H1 (cell line): ENCODE data around the gene TAF8. TPM values are rescaled to one million over a fixed set of nuclear protein-coding genes. Genes with fewer than 3 reads are reported as not detected.

ENCODE experiments used
- CTCF ChIA-PET: fragments of 300-600 bp; sonication (Branson Sonifier 250); formaldehyde crosslinking; loops from one replicate; lab custom pipeline; 2021; ENCODE audit not compliant: partially characterized antibody; lab: Charles Lee
- POLR2A ChIA-PET: fragments of 300-600 bp; sonication (Branson Sonifier 250); formaldehyde crosslinking; loops from one replicate; lab custom pipeline; 2021; ENCODE audit warnings: inconsistent platforms; ENCODE audit not compliant: partially characterized antibody; lab: Charles Lee
- DNase-seq, 2 experiments: peaks; one replicate each; pipeline versions ENCODE4 v3.0.0 to v3.0.0-alpha.2; 2010 to 2022; ENCODE audit warnings: low spot score in 2 of 2, low read depth in 1 of 2, mixed read lengths in 1 of 2
- FAIRE-seq: peaks from 2 replicates; lab custom pipeline; 2011; peaks lifted over from hg19 to GRCh38; lab: Jason Lieb, UNC
- H2AFZ ChIP-seq: 2 replicates; pipeline ENCODE4 v1.8.1; 2012; ENCODE audit warnings: low read length, inconsistent platforms
- H2AK5ac ChIP-seq: 2 replicates; pipeline ENCODE4 v1.6.1; 2013; ENCODE audit warnings: low read depth, low read length
- H2BK120ac ChIP-seq: replicated peaks from 2 replicates; pipeline ENCODE3; 2013; ENCODE audit warnings: low read depth, low read length, inconsistent platforms
- H2BK12ac ChIP-seq: 2 replicates; pipeline ENCODE4 v1.6.1; 2013; ENCODE audit warnings: low read depth, low read length
- H2BK15ac ChIP-seq: 2 replicates; pipeline ENCODE4 v1.6.1; 2013; ENCODE audit warnings: low read length
- H2BK20ac ChIP-seq: 2 replicates; pipeline ENCODE4 v1.6.1; 2013; ENCODE audit warnings: low read length
- H2BK5ac ChIP-seq: 2 replicates; pipeline ENCODE4 v1.6.1; 2013; ENCODE audit warnings: low read depth, low read length
- H3K14ac ChIP-seq: 2 replicates; pipeline ENCODE4 v1.6.1; 2013; ENCODE audit warnings: inconsistent platforms; ENCODE audit not compliant: insufficient read length
- H3K18ac ChIP-seq: 2 replicates; pipeline ENCODE4 v1.6.1; 2013; ENCODE audit warnings: low read length; ENCODE audit errors: extremely low read depth
- H3K23ac ChIP-seq: 2 replicates; pipeline ENCODE4 v1.6.1; 2013; ENCODE audit warnings: inconsistent platforms; ENCODE audit not compliant: insufficient read length
- H3K23me2 ChIP-seq: 2 replicates; pipeline ENCODE4 v1.6.1; 2013; ENCODE audit warnings: low read depth, low read length
- H3K27ac ChIP-seq: 2 replicates; pipeline ENCODE4 v1.6.1; 2011; ENCODE audit warnings: low read depth, low read length, inconsistent platforms
- H3K27me3 ChIP-seq, 4 experiments: replicated peaks in 1 of 4; 1 replicate in 1 of 4; 2 replicates in 3 of 4; pipeline versions ENCODE4 v1.6.1 to v1.8.1; 2011 to 2013; ENCODE audit warnings: low read length in 3 of 4, mild to moderate bottlenecking in 3 of 4, inconsistent platforms in 2 of 4, mixed read lengths in 2 of 4, moderate library complexity in 1 of 4; ENCODE audit not compliant: control insufficient read depth in 3 of 4, insufficient read depth in 3 of 4; ENCODE audit errors: extremely low read depth in 1 of 4
- H3K36me3 ChIP-seq, 4 experiments: 2 replicates each; pipeline versions ENCODE4 v1.6.1 to v1.8.1; 2011 to 2013; ENCODE audit warnings: mild to moderate bottlenecking in 4 of 4, low read length in 3 of 4, moderate library complexity in 2 of 4, control low read depth in 1 of 4, inconsistent platforms in 1 of 4; ENCODE audit not compliant: insufficient read depth in 4 of 4, control insufficient read depth in 2 of 4
- H3K4ac ChIP-seq: replicated peaks from 2 replicates; pipeline ENCODE3; 2013; ENCODE audit warnings: low read length, low read depth, mixed read lengths, inconsistent platforms; ENCODE audit not compliant: insufficient read length
- H3K4me1 ChIP-seq, 4 experiments: replicated peaks in 1 of 4; 1 replicate in 1 of 4; 2 replicates in 3 of 4; pipeline versions ENCODE4 v1.6.1 to v1.8.1; 2011 to 2013; ENCODE audit warnings: low read length in 3 of 4, inconsistent platforms in 2 of 4, mixed read lengths in 1 of 4; ENCODE audit not compliant: insufficient read depth in 4 of 4, control insufficient read depth in 3 of 4
- H3K4me2 ChIP-seq, 2 experiments: 2 replicates each; pipeline versions ENCODE4 v1.6.1 to v1.8.1; 2011 to 2013; ENCODE audit warnings: low read depth in 2 of 2, low read length in 2 of 2, control low read depth in 1 of 2, inconsistent platforms in 1 of 2, mild to moderate bottlenecking in 1 of 2; ENCODE audit not compliant: insufficient read depth in 1 of 2
- H3K4me3 ChIP-seq, 4 experiments: fragments of 200-600, 300-600 bp in 1 of 4; sonication (generic), shearing (Covaris generic), sonication (Bioruptor Twin) in 1 of 4; 2 replicates each; pipeline versions ENCODE4 v1.5.1 to v1.8.1; 2011 to 2016; ENCODE audit warnings: low read length in 4 of 4, low read depth in 3 of 4, control low read depth in 2 of 4, inconsistent platforms in 2 of 4, mild to moderate bottlenecking in 2 of 4, mixed read lengths in 1 of 4, moderate library complexity in 1 of 4; ENCODE audit not compliant: insufficient read depth in 2 of 4; ENCODE audit errors: extremely low read depth in 1 of 4
- H3K56ac ChIP-seq: replicated peaks from 2 replicates; pipeline ENCODE3; 2013; ENCODE audit warnings: low read depth, mild to moderate bottlenecking, mixed read lengths, low read length, inconsistent platforms; ENCODE audit not compliant: insufficient read length
- H3K79me1 ChIP-seq: 2 replicates; pipeline ENCODE4 v1.6.1; 2013; ENCODE audit warnings: low read depth, low read length, control low read depth
- H3K79me2 ChIP-seq, 2 experiments: 2 replicates each; pipeline versions ENCODE4 v1.6.1 to v1.8.1; 2012 to 2013; ENCODE audit warnings: low read length in 2 of 2, mild to moderate bottlenecking in 2 of 2, inconsistent platforms in 1 of 2; ENCODE audit not compliant: insufficient read depth in 2 of 2, control insufficient read depth in 1 of 2
- H3K9ac ChIP-seq, 4 experiments: replicated peaks in 1 of 4; 1 replicate in 1 of 4; 2 replicates in 3 of 4; pipeline versions ENCODE4 v1.6.1 to v1.8.1; 2011 to 2013; ENCODE audit warnings: low read depth in 3 of 4, low read length in 3 of 4, control low read depth in 2 of 4, mild to moderate bottlenecking in 2 of 4, moderate library complexity in 2 of 4, inconsistent platforms in 1 of 4; ENCODE audit errors: extremely low read depth in 1 of 4
- H3K9me3 ChIP-seq, 2 experiments: 2 replicates each; pipeline versions ENCODE4 v1.6.1 to v1.8.1; 2012 to 2013; ENCODE audit warnings: mild to moderate bottlenecking in 2 of 2, moderate library complexity in 2 of 2, control low read depth in 1 of 2, inconsistent platforms in 1 of 2, low read depth in 1 of 2, low read length in 1 of 2, mixed read lengths in 1 of 2; ENCODE audit not compliant: insufficient read depth in 2 of 2
- H4K20me1 ChIP-seq, 2 experiments: replicated peaks in 1 of 2; 2 replicates each; pipeline versions ENCODE3 to v1.8.1; 2011 to 2013; ENCODE audit warnings: inconsistent platforms in 2 of 2, low read length in 2 of 2, mild to moderate bottlenecking in 1 of 2; ENCODE audit not compliant: insufficient read depth in 2 of 2, control insufficient read depth in 1 of 2
- H4K5ac ChIP-seq: 2 replicates; pipeline ENCODE4 v1.6.1; 2013; ENCODE audit warnings: low read length, low read depth, mixed read lengths, inconsistent platforms; ENCODE audit not compliant: insufficient read length
- H4K8ac ChIP-seq: 2 replicates; pipeline ENCODE4 v1.8.0; 2013; ENCODE audit warnings: mild to moderate bottlenecking, moderate library complexity, low read length, inconsistent platforms; ENCODE audit not compliant: insufficient read depth; ENCODE audit errors: extremely low read depth
- H4K91ac ChIP-seq: replicated peaks from 2 replicates; pipeline ENCODE3; 2013; ENCODE audit warnings: low read length, mixed read lengths, inconsistent platforms; ENCODE audit not compliant: insufficient read length
- CBX5 ChIP-seq: fragments of 300-800, 300-1000 bp; sonication (generic); IDR thresholded peaks from 2 replicates; pipeline ENCODE4 v1.7.1; 2016; ENCODE audit warnings: antibody characterized with exemption, low read length, low read depth
- CHD2 ChIP-seq: IDR thresholded peaks from 2 replicates; pipeline ENCODE4 v1.6.1; 2012; ENCODE audit warnings: low read length, improper control_type of control experiment
- CTBP2 ChIP-seq: IDR thresholded peaks from 2 replicates; pipeline ENCODE4 v1.7.0; 2011; ENCODE audit warnings: borderline replicate concordance, mild to moderate bottlenecking, moderate library complexity, mixed read lengths, low read length; ENCODE audit not compliant: insufficient read depth, insufficient read length
- GABPA ChIP-seq: IDR thresholded peaks from 2 replicates; pipeline ENCODE4 v1.6.1; 2011; ENCODE audit warnings: mild to moderate bottlenecking, low read length, moderate library complexity, borderline replicate concordance; ENCODE audit not compliant: insufficient read depth
- HDAC2 ChIP-seq, 2 experiments: fragments of 300-600 bp in 1 of 2; sonication (generic) in 1 of 2; IDR thresholded peaks; 2 replicates each; pipeline ENCODE4 v1.6.1; 2011 to 2012; ENCODE audit warnings: low read depth in 2 of 2, low read length in 2 of 2, mild to moderate bottlenecking in 2 of 2, moderate library complexity in 2 of 2, borderline replicate concordance in 1 of 2, inconsistent platforms in 1 of 2
- POU5F1 ChIP-seq: IDR thresholded peaks from 2 replicates; pipeline ENCODE4 v1.6.1; 2011; ENCODE audit warnings: low read depth, mild to moderate bottlenecking, low read length, moderate library complexity
- RXRA ChIP-seq: IDR thresholded peaks from 2 replicates; pipeline ENCODE4 v1.6.1; 2011; ENCODE audit warnings: low read depth, mild to moderate bottlenecking, low read length, moderate library complexity; ENCODE audit not compliant: insufficient read depth
- SIRT6 ChIP-seq: IDR thresholded peaks from one replicate; pipeline ENCODE4 v1.7.1; 2012; ENCODE audit warnings: low read length, inconsistent platforms
- SUZ12 ChIP-seq: fragments of 200-600 bp; sonication (generic); IDR thresholded peaks from 2 replicates; pipeline ENCODE4 v1.6.1; 2012; ENCODE audit warnings: mild to moderate bottlenecking, inconsistent platforms, low read length, moderate library complexity, mixed read lengths
- WGBS, 2 experiments: shearing (Covaris generic) in 1 of 2; methylation state at CpG; one replicate each; pipeline versions ENCODE4 v1.1.6 to v1.1.7; 2013 to 2015; ENCODE audit warnings: low lambda C conversion rate in 2 of 2, mixed read lengths in 2 of 2, inconsistent platforms in 1 of 2, low coverage in 1 of 2, missing lambda C conversion rate in 1 of 2; ENCODE audit not compliant: insufficient replicate concordance in 2 of 2, insufficient coverage in 1 of 2, insufficient read length in 1 of 2; ENCODE audit errors: extremely low coverage in 1 of 2, missing lambda C conversion rate in 1 of 2; 5-methylcytosine and 5-hydroxymethylcytosine counted together
- polyA plus RNA-seq, 7 experiments: library from polyadenylated mRNA; depleted of rRNA in 3 of 7; stranded (reverse) in 5 of 7; unstranded in 2 of 7; fragments of >200 nt in 5 of 7; fragments of 200-250 nt in 2 of 7; gene quantifications; 1 replicate in 5 of 7; 2 replicates in 1 of 7; 4 replicates in 1 of 7; pipeline versions ENCODE4 v1.2.1 to v1.2.3, GENCODE V29; 2011 to 2013; ENCODE audit warnings: missing spikeins in 2 of 7, mixed read lengths in 2 of 7
- total RNA-seq: library from RNA; stranded (reverse); fragmentation: NEBNext Ultra II Directional; extraction: Animal tissue kit (Norgen Biotek cat#: 25700); gene quantifications from 2 replicates; pipeline ENCODE4 v1.2.1, GENCODE V29; 2021
- TF ChIP-seq, protein P1 (sequence below): IDR thresholded peaks from 2 replicates; pipeline ENCODE4 v1.6.1; 2011; ENCODE audit warnings: low read depth, mild to moderate bottlenecking, low read length; ENCODE audit not compliant: insufficient read depth

The TAF8 gene
- total and polyA plus RNA-seq, 2 of the 8 experiments (the other 6 are each of a cell fraction or from before 2014, with no cell fraction given) = 32.2 to 34.0 TPM

DNA sequence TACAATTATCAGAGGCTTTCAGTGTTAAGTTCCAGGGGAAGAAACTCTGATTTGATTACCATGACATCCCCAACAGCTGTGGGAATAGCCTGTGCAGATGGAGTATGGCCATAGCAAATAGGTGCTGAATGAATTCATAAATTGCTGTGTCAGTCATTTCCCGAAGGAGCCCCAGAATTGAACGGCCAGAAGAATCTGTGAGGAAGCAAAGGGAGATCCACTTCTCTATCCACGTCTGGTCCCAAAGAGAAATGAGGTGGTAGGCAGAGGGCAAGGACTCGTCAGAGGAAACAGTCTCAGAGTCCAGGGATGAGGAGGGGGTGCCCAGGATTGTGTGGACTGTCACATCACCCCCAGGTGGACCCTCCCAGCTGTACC, 3.1 kb upstream of the TAF8 start:
- no peak overlapping the region for H4K8ac ChIP-seq
- ChIA-PET POLR2A (interaction anchor here (0.7 to 15.0 kb wide), 4 partner anchors 110 to 264 kb away, joined by 3 to 157 read pairs (median 4); partner anchors contain the start of gene CCND3), CTCF (interaction anchor here (0.5 to 11.7 kb wide), 4 partner anchors 16 to 261 kb away, joined by 3 to 219 read pairs (median 82); partner anchors contain the start of genes CCND3 and TOMM6)
- no peak overlapping the region for H3K27ac ChIP-seq
- peaks cover 2 to 9% of the 10 kb centered on the region in 2 experiments for H4K20me1 ChIP-seq
- no peak overlapping the region for H4K91ac ChIP-seq
- no peak overlapping the region for H4K5ac ChIP-seq
- no peak overlapping the region for H2AK5ac ChIP-seq
- peak overlapping the region; percentile 33; the same call in 1 of the 2 replicates for H2BK12ac ChIP-seq
- no peak overlapping the region for H3K9ac ChIP-seq
- FAIRE-seq (no peak), DNase-seq (no peak)
- no peak overlapping the region for H3K14ac ChIP-seq
- peaks cover 40 to 71% (median 60%) of the 10 kb centered on the region in 4 experiments for H3K27me3 ChIP-seq
- H3K4me3 ChIP-seq = no peak overlapping the region
- no peak overlapping the region for H3K4me2 ChIP-seq
- no peak overlapping the region for H2BK120ac ChIP-seq
- no peaks in the 10 kb centered on the region for H3K79me1 ChIP-seq
- no peak overlapping the region for H3K18ac ChIP-seq
- peaks cover 10% of the 10 kb centered on the region for H3K23me2 ChIP-seq
- WGBS, 2 experiments = 76% methylated on average over 4 of the region's 4 CpGs; no CpG with 5 or more reads in 1 of the 2 experiments
- H3K4ac ChIP-seq = no peak overlapping the region
- no peak overlapping the region for H3K23ac ChIP-seq
- no peak overlapping the region for H2BK5ac ChIP-seq
- no peaks in the 10 kb centered on the region for H3K9me3 ChIP-seq
- peaks cover 13 to 18% (median 16%) of the 10 kb centered on the region in 4 experiments for H3K4me1 ChIP-seq
- H2BK15ac ChIP-seq = no peak overlapping the region
- H2AFZ ChIP-seq = no peak overlapping the region
- H3K36me3 ChIP-seq = peaks cover 0 to 5% (median 2%) of the 10 kb centered on the region in 4 experiments; a peak in 3 of 8 replicates
- H3K79me2 ChIP-seq = peaks cover 0 to 3% of the 10 kb centered on the region in 2 experiments; a peak in 1 of 4 replicates
- H3K56ac ChIP-seq = no peak overlapping the region
- H2BK20ac ChIP-seq = no peak overlapping the region
- TF ChIP-seq CHD2 = no peak
- no peak for TF ChIP-seq GABPA
- TF ChIP-seq SIRT6 = no peak
- TF ChIP-seq POU5F1 = no peak
- no peak for TF ChIP-seq CTBP2
- TF ChIP-seq SUZ12 = no peak
- no peak for TF ChIP-seq RXRA
- no peak for TF ChIP-seq HDAC2 (IDR thresholded peaks at IDR 0.05; ENCODE audit: borderline replicate concordance in 1 of 2, low read depth in 2 of 2, low read length in 2 of 2)
- TF ChIP-seq, protein P1, sequence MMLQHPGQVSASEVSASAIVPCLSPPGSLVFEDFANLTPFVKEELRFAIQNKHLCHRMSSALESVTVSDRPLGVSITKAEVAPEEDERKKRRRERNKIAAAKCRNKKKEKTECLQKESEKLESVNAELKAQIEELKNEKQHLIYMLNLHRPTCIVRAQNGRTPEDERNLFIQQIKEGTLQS = no peak
- no peak for TF ChIP-seq CBX5
